GM21367 (cell line): ENCODE measurements around the gene SLC25A26.
"Not testable (repeated sequence)": the region's sequence is repeated elsewhere in the genome, so short reads cannot be mapped to it uniquely, and the experiment has no call there.

Experiments
- ATAC-seq: cut with Tn5 transposase; IDR thresholded peaks from one replicate; pipeline ENCODE4 v1.9.1; 2021; ENCODE audit not compliant: unreplicated experiment

SLC25A26 gene

DNA sequence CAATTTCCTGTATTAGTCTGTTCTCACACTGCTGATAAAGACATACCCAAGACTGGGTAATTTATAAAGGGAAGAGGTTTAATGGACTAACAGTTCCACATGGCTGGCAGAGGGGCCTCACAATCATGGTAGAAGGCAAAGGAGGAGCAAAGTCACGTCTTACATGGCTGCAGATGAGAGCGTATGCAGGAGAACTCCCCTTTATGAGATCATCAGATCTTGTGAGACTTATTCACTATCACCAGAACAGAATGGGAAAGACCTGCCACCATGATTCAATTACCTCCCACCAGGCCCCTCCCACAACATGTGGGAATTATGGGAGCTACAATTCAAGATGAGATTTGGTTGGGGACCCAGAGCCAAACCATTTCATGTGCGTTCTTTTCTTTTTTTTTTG is 5.3 kb downstream of the SLC25A26 start:
- ATAC-seq = not testable (repeated sequence)

GRCh38 chr3:66227051-66227450 is 6.2 kb downstream of the SLC25A26 start:
- ATAC-seq = no peak

DNA sequence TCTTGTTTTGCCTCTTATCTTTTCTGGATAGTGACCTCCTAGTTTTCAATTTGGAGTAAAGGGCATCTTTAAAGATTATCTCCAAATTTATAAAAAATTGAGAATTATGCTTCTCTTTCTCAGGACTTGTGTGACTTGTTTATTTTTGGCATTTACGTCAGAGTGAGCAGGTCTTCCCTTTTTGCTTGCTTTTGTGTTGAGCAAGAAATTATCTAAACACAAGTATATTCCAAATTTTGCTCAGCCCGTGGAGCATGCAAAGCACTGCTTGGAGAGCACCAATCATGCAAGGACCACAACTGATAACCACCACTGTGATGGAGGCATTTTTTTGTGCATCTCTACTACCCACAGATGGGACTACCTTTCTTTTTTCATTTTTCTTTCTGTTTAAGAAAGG is 7.1 kb downstream of the SLC25A26 start:
- ATAC-seq = no peak

- ATAC-seq = no peak
These were observed 7.9 kb downstream of the SLC25A26 start for GRCh38 chr3:66228707-66229106.

- no peak for ATAC-seq
These were observed 9.1 kb downstream of the SLC25A26 start for GRCh38 chr3:66229931-66230330.

- ATAC-seq = no peak
These were observed 12.2 kb downstream of the SLC25A26 start for GRCh38 chr3:66233033-66233432.

DNA sequence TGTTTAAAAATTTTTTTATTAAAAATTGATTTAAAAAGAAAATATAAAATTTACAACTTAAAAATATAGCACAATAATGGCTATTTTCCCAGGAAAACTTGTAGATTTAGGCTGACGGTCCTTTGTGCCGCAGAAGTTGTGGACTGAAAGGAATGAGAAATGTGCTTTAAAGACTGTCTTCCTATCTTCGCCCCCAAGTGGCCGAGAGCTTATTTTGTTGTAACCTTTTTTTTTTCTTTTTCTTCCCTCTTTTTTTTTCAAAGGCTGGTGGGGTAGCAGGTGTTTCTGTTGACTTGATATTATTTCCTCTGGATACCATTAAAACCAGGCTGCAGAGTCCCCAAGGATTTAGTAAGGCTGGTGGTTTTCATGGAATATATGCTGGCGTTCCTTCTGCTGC is 15.5 kb downstream of the SLC25A26 start:
- ATAC-seq = no peak

- no peak for ATAC-seq
These were observed 16.8 kb downstream of the SLC25A26 start for GRCh38 chr3:66237552-66237951.

DNA sequence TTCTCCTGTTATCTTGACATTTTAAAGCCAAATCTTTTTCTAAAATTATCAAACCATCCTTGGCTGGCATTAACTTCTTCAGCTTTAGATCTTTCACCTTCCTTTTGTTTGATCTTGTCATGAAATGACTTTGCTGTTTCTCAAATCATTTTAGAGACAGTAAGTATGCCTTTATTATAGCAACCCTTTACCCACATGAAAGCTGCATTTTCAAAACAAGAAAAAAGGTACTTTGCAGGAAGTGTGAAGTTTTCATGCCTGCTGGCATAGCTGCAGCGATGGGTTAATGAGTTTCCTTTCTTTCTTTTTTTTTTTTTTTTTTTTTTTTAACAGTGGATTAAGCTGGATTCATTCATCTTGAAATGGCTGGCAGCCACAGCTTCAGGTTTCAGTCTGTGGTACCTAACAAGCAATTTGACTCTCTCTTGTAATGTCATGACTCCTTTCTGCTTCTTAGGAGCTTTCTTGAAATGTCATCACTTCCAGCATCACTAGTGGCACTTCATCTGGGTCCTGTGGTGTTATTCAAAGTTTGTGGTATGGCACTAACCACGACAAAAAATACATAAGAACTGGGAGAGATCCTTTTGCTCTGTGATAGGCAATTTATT is 18.8 kb downstream of the SLC25A26 start:
- ATAC-seq = no peak

DNA sequence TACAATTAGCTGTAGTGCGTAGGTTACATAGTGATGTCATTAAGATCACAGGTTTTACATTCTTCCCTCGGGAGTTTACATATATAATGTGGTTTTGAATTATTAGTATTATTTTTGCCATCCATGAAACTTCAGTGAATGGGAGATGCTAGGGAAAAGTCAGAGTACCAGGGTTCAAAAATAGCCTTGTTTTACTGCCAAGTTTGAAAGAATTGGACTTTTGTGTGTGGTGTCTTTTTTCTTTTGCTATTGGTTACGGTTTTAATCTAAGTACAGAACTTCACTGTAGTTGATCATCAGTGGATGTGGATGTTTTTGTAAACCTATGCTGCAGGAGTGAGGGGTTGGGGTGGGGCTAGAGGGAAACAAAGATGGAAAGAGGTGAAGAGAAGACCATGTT is 20.7 kb downstream of the SLC25A26 start:
- ATAC-seq = no peak

GRCh38 chr3:66242788-66243464 is 22.1 kb downstream of the SLC25A26 start:
- ATAC-seq = no peak

DNA sequence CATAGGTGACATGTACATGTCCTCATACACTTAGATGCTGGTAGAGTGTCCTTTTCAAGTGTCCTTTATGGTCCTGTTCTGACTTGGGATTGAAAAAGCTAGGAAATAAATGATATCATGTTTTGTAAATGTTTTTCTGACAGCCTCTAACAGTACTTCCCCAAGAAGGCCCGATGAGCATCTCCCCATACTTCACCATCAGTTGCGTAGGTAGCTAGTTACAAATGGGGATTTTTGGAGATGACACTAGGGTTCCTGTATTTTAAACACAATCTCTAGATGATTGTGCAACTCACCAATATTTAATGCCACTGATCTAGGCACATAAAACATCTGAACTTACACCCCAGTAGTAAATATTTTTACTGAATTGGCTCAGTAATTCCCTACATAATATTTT is 27.8 kb downstream of the SLC25A26 start:
- ATAC-seq = no peak

DNA sequence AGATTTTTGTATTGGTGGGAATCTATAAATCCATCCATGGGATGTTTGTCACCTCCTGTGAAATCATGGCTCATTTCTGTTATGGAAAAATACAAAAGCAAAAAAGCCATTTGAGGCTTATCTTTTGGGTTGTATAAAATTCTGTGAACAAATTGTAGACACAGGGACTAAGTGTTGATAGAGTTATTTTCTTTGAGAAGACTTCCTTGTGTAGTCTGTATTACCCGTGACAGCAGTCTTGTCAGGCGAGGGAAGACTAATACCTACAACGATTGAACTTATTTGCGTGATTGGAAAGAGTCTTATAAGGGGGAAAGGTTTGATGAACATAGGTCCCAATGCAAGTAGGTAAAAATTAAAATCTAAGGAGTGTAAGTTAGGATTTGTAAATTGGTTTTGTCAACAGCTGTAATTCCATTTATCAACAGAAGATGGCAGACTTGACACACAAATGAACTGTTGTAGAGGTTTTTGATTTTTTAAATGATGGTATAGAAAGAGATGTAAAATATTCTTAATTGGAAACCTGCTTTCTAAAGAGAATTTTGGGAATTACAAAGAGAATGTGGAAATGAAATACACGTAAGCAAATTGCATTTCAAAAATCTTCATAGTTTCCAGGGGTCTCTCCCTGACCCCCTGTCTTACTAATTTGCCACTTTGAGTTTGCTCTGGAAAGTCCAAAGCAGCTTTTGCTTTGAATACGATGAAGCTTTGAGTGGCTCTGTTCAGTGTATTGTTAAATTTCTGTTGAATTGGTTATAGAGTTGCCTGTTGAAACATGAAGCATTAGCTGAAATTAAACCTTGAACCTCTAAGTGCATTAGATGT is 33.2 kb downstream of the SLC25A26 start:
- no peak for ATAC-seq

GRCh38 chr3:66255865-66256264 is 35.1 kb downstream of the SLC25A26 start:
- no peak for ATAC-seq

DNA sequence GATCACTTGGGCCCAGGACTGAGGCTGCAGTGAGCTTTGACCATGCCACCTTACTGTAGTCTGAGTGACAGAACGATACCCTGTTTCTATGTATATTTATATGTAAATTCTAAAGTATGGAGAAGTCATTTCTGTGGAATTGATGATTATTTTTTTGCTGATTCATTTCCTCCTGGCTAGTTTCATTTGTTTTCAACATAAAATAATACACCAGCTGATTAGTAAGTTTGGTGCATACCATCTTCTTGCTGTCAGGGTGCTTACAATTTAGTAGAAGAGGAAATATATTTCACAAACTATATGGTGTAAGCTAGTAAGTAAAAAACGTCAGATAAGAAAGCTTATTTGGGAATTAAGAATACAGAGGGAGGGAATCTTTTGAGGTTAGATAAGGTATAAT is 36.0 kb downstream of the SLC25A26 start:
- no peak for ATAC-seq

DNA sequence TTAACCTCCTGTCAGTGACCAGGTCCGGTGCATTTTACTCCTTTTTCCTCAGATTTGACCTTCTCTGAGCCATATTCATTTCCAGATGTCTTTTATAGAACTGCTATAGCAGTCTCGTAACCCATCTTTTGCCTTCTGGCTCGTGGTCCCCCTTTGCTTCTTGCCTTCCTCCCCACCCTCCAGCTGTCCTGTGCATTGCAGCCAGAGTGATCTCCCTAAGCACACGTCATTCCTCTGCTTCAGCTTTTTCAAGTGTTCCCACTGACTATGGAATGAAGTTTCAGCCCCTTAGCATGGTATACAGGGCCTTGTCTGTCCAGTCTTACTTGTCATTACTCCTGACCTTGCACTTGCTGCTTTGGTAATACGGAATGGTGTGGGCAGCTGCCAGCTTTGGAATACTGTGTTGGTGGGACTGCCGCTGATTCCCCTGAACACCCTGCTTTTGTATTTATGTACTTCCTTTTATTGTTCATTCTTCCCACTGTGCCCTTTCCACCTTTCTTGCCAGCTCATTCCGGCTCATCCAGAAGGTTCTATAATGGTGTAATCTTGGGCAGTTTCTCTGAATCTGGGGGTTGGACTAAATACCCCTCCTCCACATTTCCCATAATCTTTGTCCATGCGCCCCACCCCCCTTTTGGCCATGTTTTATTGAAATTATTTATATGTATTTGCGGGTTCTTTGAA is 38.9 kb downstream of the SLC25A26 start:
- no peak for ATAC-seq

DNA sequence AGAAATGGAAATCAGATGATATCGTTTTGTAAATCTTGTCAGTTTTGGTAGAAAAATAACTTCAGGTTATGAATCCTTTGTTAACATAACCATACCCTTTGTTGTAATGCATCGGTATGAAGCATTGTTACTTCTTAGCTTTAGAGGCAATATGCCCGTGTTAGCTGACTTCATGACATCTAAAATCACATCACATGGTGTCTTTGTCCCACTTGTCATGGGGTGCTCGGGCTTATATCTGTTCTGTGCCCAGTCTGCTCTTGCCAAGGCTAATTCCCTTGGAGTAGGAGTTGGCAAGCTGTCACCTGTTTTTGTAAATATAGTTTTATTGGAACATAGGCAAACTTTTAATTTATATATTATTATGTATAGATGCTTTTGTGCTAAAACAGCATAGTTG is 39.6 kb downstream of the SLC25A26 start:
- ATAC-seq = no peak

DNA sequence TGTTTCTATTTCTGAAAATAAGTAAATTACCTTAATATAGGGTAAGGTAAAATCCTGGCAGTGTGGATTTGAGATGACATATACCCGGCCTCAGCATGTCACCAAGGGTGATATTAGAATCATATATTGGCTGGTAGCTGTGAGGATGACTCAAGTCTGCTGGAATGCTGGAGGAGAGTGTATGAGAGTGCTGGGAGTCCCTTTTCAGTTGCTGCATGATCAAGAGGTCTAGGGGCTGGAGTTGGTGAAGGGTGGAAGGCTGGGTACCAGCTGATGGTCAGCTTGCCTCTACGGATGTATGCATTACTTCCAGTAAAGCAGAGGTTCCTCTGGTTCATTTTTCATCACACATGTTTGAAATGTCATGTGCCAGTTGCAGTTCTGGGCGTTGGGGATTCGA is 40.6 kb downstream of the SLC25A26 start:
- no peak for ATAC-seq

- ATAC-seq = no peak
These were observed 44.8 kb downstream of the SLC25A26 start for GRCh38 chr3:66265649-66266048.

- no peak for ATAC-seq
These were observed 45.8 kb downstream of the SLC25A26 start for GRCh38 chr3:66266551-66266950.

DNA sequence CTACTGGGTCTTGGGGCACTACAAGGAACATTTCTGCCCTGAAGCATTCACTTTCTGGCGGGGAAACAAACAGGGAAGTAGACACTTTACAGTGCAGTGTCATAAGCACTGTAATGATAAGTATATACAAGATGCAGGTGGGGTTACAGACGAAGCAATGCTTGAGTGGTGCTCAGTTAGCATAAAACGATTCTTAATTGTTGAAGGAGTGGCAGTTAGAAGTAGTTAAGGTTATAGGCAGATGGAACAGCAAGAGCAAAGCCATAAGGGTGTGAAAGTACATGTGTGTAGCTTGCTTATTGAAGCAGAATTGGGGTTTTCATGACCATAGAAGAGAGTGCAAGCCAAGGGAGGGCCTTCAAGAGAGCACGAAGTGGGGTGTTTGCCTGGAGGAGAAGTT is 46.2 kb downstream of the SLC25A26 start:
- no peak for ATAC-seq

- no peak for ATAC-seq
These were observed 47.1 kb downstream of the SLC25A26 start for GRCh38 chr3:66267906-66268305.
